CD1c-positive myeloid dendritic cell (primary cell): ENCODE measurements around the gene SRSF6.
"Not testable (repeated sequence)": the region's sequence is repeated elsewhere in the genome, so short reads cannot be mapped to it uniquely, and the experiment has no call there.

Experiments used
- DNase-seq: peaks from one replicate; pipeline ENCODE4 v3.0.0-alpha.2; 2016; ENCODE audit errors: extremely low spot score

Gene SRSF6

DNA sequence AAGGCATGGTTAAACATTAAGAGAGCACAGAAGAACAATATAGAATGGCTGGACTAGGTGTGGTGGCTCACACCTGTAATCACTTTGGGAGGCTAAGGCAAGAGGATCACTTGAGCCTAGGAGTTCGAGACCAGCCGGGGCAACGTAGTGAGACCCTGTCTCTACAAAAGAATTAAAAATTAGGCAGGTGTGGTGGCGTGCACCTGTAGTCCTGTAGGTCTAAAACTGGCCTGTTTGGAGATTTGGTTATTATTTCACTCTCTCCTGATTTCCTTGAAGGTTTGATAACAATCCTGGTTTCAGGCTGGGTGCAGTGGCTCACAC lies 15.6 kb downstream of the SRSF6 start:
- no peak for DNase-seq

DNA sequence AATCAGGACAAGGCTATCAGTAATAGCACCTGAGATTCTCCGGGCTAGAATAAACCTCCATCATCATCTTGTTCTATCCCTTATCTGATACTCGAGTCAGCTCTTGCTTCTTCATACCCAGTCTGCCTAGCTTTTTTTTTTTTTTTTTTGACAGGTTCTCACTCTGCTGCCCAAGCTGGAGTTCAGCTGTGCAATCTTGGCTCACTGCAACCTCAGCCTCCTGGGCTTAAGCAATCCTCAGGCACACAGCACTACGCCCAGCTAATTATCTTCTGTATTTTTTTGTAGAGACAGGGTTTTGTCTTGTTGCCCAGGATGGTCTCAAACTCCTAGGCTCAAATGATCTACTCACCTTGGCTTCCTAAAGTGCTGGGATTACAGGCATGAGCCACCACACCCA lies 19.5 kb downstream of the SRSF6 start:
- no peak for DNase-seq

DNA sequence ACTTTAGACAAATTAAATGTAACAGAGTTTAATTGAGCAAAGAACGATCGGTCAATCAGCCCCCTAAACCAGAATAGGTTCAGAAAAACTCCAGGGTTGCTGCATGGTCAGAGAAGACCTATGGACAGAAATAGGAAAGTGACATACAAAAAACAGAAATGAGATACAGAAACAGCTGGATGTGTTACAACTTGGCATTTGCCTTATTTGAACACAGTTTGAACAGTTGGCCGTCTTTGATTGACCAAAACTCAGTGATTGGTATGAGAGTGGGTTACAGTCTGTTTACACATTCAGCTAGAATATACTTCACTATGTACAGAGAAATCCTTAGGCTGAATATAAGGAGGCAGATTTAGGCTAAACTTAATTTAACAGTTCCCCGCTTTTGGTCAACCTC lies 19.9 kb downstream of the SRSF6 start:
- DNase-seq, result no peak

DNA sequence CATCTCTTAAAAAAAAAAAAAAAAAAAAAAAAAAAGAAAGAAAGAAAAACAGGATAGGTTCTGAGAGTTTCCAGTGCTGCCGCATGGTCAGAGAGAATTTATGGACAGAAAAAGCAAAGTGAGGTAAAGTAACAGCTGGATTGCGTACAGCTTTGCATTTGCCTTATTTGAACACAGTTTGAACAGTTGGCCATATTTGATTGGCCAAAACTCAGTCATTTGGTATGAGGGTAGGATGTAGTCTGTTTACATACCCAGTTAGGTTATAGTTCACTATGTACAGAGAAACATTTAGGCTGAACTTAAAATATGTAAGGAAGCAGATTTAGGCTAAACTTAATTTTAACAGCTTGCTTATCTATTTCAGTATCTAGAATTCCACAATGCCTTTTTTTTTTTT lies 32.3 kb downstream of the SRSF6 start:
- no peak for DNase-seq

DNA sequence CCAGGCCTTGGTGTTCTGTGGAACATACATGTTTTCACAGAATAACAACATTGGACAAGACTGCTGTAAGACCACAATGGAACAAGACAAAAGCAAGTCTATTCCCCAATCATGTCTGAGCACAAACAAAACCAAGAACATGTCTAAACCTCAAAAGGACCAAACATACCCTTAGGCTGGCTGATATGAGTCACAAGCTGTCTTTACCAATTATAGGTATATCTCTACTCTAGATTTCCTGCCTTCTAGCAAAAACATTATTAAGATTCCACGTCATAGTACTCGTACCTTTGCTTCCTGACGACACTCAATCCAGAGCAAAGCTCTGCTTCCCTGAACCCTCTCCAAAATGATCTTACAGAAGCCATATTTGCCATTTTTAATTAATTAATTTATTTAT lies 34.4 kb downstream of the SRSF6 start:
- DNase-seq, result no peak

DNA sequence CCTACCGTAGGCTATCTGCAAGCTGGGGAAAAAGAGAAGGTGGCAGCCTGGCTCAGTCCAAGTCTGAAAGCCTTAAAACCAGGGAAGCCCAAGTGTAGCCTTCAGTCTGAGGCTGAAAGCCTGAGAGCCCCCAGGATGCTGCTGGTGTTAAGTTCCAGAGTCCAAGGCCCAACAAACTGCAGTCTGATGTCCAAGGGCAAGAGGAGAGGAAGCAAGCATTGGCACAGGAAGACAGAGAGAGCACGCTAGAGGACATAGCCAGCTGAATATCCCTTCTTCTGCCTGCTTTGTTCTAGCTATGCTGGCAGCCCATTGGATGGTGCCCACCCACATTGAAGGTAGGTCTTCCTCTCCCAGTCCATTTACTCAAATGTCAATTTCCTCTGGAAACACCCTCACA lies 37.7 kb downstream of the SRSF6 start:
- DNase-seq, result no peak

DNA sequence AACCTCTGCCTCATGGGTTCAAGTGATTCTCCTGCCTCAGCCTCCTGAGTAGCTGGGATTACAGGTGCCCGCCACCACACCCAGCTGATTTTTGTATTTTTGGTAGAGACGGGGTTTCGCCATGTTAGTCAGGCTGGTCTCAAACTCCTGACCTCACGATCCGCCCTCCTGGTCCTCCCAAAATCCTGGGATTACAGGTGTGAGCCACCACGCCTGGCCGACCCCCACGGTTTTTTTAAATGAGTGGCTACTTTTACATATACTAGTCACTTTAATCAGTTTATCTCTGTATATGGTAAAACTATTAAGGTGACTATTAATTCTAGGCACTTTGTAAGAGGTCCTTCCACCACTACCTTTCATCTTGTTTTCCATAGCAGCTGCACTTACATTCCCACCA lies 44.3 kb downstream of the SRSF6 start:
- not testable (repeated sequence) for DNase-seq

DNA sequence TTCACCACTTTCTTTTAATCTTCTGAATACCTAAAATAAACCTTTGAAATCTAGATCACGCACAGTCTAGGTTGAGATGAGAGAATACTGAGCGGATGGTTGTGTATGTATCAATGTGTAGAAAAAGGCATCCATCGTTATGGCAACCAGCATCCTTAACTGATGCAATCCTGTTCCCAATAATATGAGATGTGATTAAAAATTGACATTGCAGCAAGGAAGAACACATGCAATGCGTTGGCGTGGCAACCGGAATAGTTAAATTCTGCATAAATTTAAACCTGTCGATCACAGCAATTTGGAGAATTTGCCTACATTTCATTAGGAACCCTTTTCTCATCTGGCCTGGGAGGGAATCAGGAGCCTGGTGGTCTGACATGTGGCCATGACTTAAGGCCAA lies 48.5 kb downstream of the SRSF6 start:
- DNase-seq, result no peak

DNA sequence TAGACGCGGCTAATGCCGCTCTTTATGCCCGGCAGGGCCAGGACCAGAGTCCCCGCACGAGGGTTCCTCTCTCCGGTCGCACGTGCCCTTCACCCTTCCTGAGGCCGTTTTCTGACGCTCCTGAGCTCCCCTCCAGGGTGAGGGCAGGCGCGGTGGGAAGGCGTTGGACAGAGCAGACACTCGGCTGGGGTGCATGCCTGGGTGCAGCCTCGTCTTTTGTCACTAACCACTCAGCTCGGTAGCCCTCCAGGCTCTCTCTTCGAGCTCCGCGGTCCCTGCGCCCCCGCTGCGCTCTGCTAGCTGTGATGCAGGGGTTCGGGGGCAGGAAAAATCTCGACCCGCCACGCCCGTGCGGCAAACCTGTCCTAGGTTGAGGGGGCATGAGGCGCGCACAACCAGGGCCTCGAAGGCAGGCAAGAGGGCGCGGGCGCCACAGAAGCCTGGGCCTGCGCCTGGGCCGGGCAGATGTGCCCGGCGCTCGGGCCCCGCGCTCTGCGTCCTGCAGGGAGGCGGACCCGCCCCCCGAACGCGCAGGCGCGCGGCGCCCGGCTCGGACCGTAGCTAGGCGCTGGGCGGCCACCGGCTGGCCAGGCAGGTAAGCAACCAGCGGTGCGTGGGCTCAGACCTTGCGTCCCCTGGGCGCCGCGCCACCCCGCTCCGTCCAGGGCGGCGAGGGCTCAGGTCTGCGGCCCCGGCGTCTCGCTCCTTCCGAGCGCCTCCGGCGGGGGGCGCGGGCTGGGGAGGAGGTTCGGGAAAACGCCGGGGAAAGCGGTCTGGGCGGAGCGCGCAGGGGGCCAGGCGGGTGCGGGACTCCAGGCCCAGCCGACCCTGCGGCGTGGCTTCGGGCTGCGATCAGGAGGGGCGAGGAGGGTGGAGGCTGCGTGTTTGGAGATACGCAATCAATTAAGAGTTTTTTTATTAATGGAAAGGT lies 49.7 kb downstream of the SRSF6 start, which contains the start of gene L3MBTL1:
Gene L3MBTL1 (plus strand): TSS at position 548 of the 931 bp plus-strand sequence. CDS start 5,807 bp downstream, outside the sequence.
- DNase-seq, result peak; percentile 22

DNA sequence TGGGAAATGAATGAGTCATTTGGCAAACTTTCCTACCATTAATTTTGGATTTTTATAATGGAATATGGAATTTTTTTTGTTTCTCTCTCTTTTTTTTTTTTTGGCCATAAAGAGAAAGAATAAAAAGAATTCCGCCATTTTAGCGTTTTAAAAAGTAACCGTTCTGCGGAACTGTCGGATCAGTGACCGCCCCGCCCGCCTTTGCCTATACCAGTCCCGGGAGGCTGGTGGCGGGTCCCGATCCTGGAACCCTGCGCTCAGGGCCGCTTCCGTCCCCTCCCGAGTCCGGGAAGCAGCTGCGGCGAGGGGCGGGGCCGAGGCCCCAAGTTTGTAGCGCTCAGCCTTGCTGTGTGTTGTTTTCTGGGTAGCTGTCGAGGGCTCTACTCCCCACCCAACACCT lies 50.4 kb downstream of the SRSF6 start:
- DNase-seq, result no peak

DNA sequence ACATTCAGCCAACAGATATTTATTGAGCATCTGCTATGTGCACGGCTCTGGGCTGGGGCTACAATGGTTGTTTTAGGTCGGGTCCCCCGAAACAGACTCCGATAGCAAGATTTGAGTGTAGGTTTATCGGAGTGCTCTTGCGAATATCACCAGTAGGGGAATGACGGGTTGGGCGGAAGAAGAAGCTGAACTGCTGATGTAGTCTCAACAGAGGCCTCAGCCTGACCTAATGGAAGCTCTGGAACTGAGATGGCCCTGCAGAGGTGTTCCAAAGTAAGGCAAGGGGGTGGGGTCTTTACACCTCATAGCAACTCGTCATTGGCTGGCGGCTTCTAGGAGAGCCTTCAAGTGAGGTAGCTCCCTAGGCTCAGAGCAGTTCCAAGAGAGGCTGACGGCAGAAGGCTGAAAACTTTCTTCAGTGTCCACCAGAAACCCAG lies 50.9 kb downstream of the SRSF6 start:
- no peak for DNase-seq

DNA sequence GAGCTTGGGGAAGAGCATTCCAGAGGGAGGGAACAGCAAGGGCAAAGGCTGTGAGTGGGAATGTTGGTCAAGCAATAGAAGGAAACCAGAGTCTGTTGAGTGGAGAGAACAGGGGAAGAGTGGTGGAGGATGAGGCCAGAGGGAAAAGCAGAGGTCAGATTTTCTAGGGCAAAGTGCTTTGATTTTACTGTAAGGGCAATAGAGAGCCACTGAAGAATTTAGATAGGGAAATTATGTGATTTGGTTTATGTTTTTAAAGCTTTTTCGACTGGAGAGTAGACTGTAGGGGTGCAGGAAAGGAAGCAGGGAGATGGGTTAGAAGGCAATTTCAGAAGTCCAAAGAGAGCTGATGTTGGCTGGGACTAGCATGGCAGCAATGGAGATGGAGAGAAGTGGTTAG lies 54.2 kb downstream of the SRSF6 start:
- no peak for DNase-seq

DNA sequence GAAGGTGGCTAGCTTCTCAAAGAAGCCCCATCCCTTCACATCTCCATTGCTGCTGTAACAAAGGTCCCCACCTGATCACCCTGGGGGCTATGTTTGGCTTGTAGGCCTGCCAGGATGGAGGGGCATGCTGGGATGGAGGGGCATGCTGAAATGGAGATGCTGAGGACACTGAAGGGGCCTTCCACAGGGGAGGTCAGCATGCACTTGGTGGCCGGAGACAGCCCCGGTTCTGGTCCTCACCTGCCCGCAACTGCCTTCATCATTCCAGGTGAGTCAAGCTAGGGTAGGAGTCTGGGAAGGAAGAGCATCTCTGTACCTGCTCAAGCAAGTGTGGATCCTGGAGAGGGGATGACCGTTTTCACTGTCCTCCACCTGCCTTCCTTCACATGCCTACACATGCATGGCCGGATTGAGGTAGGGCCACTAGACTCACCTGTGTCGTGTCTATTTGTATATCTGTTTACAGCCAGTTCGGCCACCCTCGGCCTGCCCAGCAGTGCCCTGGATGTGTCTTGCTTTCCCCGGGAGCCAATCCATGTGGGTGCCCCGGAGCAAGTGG lies 55.8 kb downstream of the SRSF6 start:
- DNase-seq, result no peak
